ENCODE results near the gene C12orf42. TPM values are rescaled to one million over a fixed set of nuclear protein-coding genes. Genes with fewer than 3 reads are reported as not detected.

Gene C12orf42
- 1.6 TPM for total RNA-seq
- 0.94 TPM for polyA plus RNA-seq
- long read RNA-seq, donor 1 = 0 reads
- long read RNA-seq, donor 2 = 0 reads
- long read RNA-seq, donor 3 = 0 reads
- long read RNA-seq, donor 4 = 0 reads
- long read RNA-seq, donor 5 = 0 reads
- long read RNA-seq, donor 6 = 0 reads
- long read RNA-seq, donor 7 = 0 reads
- long read RNA-seq, donor 8 = 0 reads
- long read RNA-seq, donor 9 = 0 reads
- long read RNA-seq, donor 10 = 0 reads

DNA sequence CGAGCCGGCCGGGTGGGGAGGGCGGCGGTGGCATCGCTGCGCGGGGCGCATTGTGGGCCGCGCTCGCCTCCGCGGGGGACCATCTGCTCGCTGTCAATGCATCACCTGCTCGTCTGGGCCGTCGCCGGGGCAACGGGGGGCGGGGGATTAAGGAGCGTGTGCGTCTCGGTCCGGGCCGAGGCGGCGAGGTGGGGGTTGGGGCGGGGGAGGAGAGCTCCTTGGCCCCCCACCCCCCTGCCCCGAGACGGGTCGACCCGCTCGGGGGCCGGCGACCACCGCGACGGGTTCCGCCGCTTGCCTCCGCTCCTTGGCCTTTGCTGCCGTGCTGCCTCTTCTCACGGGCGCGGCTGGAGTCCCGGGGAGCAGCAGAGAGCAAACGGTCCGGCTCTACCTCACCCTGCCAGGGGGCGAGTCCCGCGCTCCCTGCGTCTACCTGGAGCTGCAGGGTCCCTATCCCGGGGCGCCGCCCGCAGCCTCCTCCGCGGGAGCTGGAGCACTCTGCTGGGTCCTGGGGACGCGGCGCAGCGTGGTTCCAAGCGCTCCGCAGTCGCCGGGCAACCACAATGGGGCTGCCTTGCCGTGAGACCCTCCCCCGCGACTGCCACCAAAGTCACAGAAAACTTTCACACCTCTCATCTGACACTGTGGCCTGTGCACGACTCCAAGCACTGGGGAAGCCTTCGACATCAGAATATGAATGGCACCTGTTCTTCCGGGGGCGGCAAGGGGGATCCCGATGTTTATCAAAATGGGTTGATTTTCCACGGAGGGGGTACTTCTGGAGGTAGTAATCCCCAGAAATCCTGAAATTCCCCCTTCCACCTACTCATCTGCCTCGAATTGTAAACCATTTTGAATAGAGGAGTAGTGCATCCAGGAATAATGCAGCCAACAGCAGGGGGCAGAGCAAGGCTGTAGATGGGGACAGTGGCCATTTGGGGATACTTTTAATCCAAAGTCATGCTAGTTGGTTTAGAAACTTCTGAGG lies at the start of gene C12orf42:
Gene C12orf42, minus strand, starts transcription at position 500 of the 988 bp plus-strand sequence. CDS start 17,542 bp downstream, outside the sequence.
- peaks cover 0 to 13% of the 10 kb centered on the region in 2 donors for H3K27me3 ChIP-seq (ENCODE audit: control insufficient read depth in 2 of 2, insufficient read depth in 1 of 2, low read length in 1 of 2)
- H3K27ac ChIP-seq (ENCODE audit: low read depth in 1 of 2, low read length in 1 of 2) = peak within 1 kb of the TSS; percentile 86 to 97

DNA sequence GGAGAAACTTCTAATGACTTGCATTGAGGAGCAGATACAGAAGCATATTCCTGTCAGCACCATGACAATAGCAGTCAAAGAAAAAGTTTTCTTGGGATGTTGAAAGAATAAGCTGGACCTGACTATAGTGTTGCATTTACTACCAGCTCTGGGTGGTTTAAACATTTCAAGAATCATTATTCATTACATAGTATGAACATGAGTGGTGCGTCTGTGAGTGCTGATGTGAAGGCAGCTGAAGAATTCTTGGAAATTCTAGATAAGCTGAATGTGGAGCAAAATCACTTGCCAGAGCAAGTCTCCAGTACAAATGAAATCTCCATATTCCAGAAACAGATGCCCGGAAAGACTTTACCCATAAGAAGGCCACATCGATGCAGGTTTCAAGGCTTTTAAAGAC lies 46.3 kb upstream of the C12orf42 start:
- Histone ChIP-seq H3K27me3 (ENCODE audit: control insufficient read depth in 2 of 2, insufficient read depth in 1 of 2, low read length in 1 of 2) (no peaks in the 10 kb centered on the region), H3K9me3 (ENCODE audit: control insufficient read depth in 2 of 2, insufficient read depth in 1 of 2, low read length in 1 of 2) (no peaks in the 10 kb centered on the region), H3K4me3 (ENCODE audit: low read length in 2 of 2) (no peak overlapping the region), H3K27ac (ENCODE audit: low read depth in 1 of 2, low read length in 1 of 2) (no peak overlapping the region), H3K4me1 (ENCODE audit: control insufficient read depth in 2 of 2, insufficient read depth in 2 of 2, low read length in 2 of 2) (no peaks in the 10 kb centered on the region), H3K36me3 (ENCODE audit: control insufficient read depth in 2 of 2, insufficient read depth in 2 of 2, low read length in 1 of 2) (no peaks in the 10 kb centered on the region)
- 97% methylated on average over 3 of the region's 3 CpGs for WGBS
- DNase-seq (ENCODE audit: low read depth in 6 of 9, low spot score in 9 of 9) = no peak

More for the DNA sequence above, at the start of gene C12orf42:
- H3K4me1 ChIP-seq (ENCODE audit: control insufficient read depth in 2 of 2, insufficient read depth in 2 of 2, low read length in 2 of 2) = peaks cover 22 to 29% of the 10 kb centered on the region in 2 donors
- peak in 8 of 9 donors; percentile 40 to 90 (median 76) for DNase-seq (ENCODE audit: low read depth in 6 of 9, low spot score in 9 of 9)
- H3K4me3 ChIP-seq (ENCODE audit: low read length in 2 of 2) = peak within 1 kb of the TSS; percentile 41 to 60
- peaks cover 0 to 4% of the 10 kb centered on the region in 2 donors for H3K9me3 ChIP-seq (ENCODE audit: control insufficient read depth in 2 of 2, insufficient read depth in 1 of 2, low read length in 1 of 2)
- H3K36me3 ChIP-seq (ENCODE audit: control insufficient read depth in 2 of 2, insufficient read depth in 2 of 2, low read length in 1 of 2) = no peaks in the 10 kb centered on the region
- WGBS = 1% methylated on average over 74 of the region's 77 CpGs

DNA sequence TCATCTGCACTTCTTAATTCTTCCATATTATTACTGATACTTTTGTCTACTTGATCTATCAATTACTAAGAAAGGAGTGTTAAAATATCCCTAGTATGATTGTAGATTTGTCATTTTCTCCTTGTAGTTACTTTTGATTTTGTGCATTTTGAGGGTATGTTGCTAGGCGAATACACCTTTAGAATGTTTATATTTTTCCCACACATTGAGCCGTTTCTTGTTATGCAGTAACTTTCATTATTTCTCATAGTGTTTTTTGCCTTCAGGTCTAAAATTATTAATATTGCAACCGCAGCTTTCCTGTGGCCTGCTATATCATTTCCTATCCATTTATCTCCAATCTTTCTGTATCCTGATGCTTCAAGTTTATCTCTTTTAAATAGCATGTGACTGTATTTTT lies 44.6 kb upstream of the C12orf42 start:
- H3K4me1 ChIP-seq (ENCODE audit: control insufficient read depth in 2 of 2, insufficient read depth in 2 of 2, low read length in 2 of 2) = no peaks in the 10 kb centered on the region
- no peaks in the 10 kb centered on the region for H3K27me3 ChIP-seq (ENCODE audit: control insufficient read depth in 2 of 2, insufficient read depth in 1 of 2, low read length in 1 of 2)
- H3K9me3 ChIP-seq (ENCODE audit: control insufficient read depth in 2 of 2, insufficient read depth in 1 of 2, low read length in 1 of 2) = no peaks in the 10 kb centered on the region
- DNase-seq (ENCODE audit: low read depth in 6 of 9, low spot score in 9 of 9) = no peak
- no peak overlapping the region for H3K4me3 ChIP-seq (ENCODE audit: low read length in 2 of 2)
- 22% methylated on average over 3 of the region's 3 CpGs for WGBS
- no peaks in the 10 kb centered on the region for H3K36me3 ChIP-seq (ENCODE audit: control insufficient read depth in 2 of 2, insufficient read depth in 2 of 2, low read length in 1 of 2)
- no peak overlapping the region for H3K27ac ChIP-seq (ENCODE audit: low read depth in 1 of 2, low read length in 1 of 2)

DNA sequence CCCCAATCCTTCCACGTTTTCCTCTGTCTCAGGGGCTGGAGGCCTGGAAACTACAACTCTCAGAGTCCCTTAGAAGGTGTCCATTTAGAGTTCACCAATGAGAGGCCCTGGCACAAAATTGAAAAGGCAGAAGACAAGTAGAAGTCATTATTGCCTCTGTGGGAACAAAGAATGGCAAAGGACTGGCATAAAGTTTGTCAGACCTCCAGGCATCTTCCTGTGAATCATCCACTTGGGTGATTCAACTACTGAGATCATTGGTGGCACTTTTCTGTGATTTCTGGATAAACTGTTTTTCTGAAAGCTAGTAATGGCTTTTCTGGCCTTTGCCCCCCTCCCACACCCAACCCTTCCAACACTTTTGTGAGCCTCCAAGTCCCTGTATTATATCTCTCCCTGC lies 42.6 kb upstream of the C12orf42 start:
- Histone ChIP-seq H3K36me3 (ENCODE audit: control insufficient read depth in 2 of 2, insufficient read depth in 2 of 2, low read length in 1 of 2) (no peaks in the 10 kb centered on the region), H3K4me3 (ENCODE audit: low read length in 2 of 2) (no peak overlapping the region), H3K27me3 (ENCODE audit: control insufficient read depth in 2 of 2, insufficient read depth in 1 of 2, low read length in 1 of 2) (no peaks in the 10 kb centered on the region), H3K9me3 (ENCODE audit: control insufficient read depth in 2 of 2, insufficient read depth in 1 of 2, low read length in 1 of 2) (no peaks in the 10 kb centered on the region), H3K4me1 (ENCODE audit: control insufficient read depth in 2 of 2, insufficient read depth in 2 of 2, low read length in 2 of 2) (no peaks in the 10 kb centered on the region), H3K27ac (ENCODE audit: low read depth in 1 of 2, low read length in 1 of 2) (no peak overlapping the region)
- 77% methylated on average over 1 of the region's 1 CpG for WGBS
- DNase-seq (ENCODE audit: low read depth in 6 of 9, low spot score in 9 of 9) = no peak

DNA sequence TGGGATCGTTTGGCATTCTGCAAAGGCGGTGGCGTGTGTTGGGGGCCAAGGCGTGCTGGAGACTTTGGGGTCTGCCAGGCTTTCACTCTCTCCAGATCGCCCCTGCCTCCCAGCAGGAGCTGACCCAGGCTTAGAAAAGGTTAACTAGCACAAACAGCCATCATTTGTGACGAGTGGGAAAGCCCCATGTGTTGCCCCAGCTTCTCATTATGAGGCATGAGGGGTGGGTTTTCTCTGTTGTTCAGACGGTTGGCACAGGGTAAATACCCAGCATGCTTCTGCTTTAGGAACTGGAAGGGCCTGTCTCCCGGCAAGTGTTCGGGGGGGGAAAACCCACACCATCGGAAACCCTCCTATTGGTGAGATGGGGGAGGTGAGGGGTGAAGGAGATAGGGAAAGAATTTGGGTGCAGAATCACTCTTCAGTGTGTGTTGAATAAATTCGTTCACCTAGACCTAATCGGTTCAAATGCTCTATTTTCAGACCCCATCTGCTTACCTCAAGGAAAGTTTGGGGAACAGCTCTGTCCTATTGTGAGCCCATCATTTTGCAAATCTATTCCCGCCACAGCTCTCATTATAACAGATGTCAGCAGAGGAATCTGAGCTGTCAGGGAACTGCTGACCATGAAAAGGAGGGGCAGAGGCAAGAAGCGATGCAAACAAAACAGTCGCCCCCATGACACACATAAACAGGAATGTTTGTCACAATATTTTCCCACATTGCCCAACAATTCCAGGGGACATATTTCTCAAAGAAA lies 34.7 kb upstream of the C12orf42 start:
- H3K36me3 ChIP-seq (ENCODE audit: control insufficient read depth in 2 of 2, insufficient read depth in 2 of 2, low read length in 1 of 2) = no peaks in the 10 kb centered on the region
- H3K9me3 ChIP-seq (ENCODE audit: control insufficient read depth in 2 of 2, insufficient read depth in 1 of 2, low read length in 1 of 2) = no peaks in the 10 kb centered on the region
- H3K27ac ChIP-seq (ENCODE audit: low read depth in 1 of 2, low read length in 1 of 2) = no peak overlapping the region
- H3K4me3 ChIP-seq (ENCODE audit: low read length in 2 of 2) = no peak overlapping the region
- H3K27me3 ChIP-seq (ENCODE audit: control insufficient read depth in 2 of 2, insufficient read depth in 1 of 2, low read length in 1 of 2) = no peaks in the 10 kb centered on the region
- no peak for DNase-seq (ENCODE audit: low read depth in 6 of 9, low spot score in 9 of 9)
- H3K4me1 ChIP-seq (ENCODE audit: control insufficient read depth in 2 of 2, insufficient read depth in 2 of 2, low read length in 2 of 2) = peaks cover 0 to 3% of the 10 kb centered on the region in 2 donors
- WGBS = 79% methylated on average over 15 of the region's 15 CpGs

DNA sequence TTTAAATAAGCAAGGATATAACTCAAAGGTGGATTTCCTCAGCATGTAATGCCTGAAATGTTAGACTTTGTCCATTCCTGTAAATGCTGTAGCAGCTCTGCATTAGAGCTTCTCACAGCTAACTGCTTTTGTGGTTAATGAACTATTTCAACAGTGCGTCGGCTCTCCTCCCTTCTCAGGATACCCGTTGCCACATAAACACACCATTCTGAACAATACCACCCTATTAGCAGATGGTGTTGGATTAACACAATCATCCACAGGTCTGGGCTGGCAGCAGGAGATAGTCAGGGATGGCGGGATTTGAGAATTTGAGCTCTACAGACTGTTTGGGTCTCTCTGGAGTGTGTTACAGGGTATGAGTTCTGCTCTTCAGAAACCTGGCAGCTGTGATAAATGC lies 33.5 kb upstream of the C12orf42 start:
- H3K27me3 ChIP-seq (ENCODE audit: control insufficient read depth in 2 of 2, insufficient read depth in 1 of 2, low read length in 1 of 2) = no peaks in the 10 kb centered on the region

DNA sequence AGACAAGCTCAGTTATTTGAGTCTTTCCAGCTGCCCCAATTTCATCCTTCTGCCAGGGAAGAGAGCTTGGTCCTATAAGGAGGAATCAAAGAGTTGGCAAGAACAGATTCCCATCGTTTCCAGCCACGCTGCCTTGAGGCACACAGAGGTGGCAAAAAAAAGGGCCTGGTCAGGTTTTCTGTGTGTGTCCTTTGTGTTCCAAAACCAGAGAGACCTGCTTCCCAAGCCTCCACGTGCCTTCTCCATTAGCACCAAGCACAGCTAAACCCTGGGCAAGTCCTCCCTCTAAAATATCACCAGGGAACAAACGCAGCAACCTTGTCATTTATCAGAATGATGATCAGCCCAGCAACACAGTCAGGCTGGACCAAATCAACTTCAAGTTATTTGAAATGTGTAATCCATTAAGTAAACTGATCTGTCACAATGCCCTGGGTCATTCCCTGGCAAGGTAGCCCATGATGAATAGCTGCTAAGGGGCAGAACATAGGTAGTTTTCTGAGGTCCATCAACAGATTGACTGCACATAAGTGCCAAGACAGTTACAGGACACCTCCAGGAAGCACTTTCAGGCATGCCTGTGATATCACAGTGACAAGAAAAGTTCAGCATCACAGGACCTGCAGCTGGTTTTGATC lies 28.6 kb upstream of the C12orf42 start:
- Histone ChIP-seq H3K27me3 (ENCODE audit: control insufficient read depth in 2 of 2, insufficient read depth in 1 of 2, low read length in 1 of 2) (no peaks in the 10 kb centered on the region), H3K4me3 (ENCODE audit: low read length in 2 of 2) (no peak overlapping the region), H3K27ac (ENCODE audit: low read depth in 1 of 2, low read length in 1 of 2) (no peak overlapping the region), H3K9me3 (ENCODE audit: control insufficient read depth in 2 of 2, insufficient read depth in 1 of 2, low read length in 1 of 2) (no peaks in the 10 kb centered on the region), H3K4me1 (ENCODE audit: control insufficient read depth in 2 of 2, insufficient read depth in 2 of 2, low read length in 2 of 2) (no peaks in the 10 kb centered on the region), H3K36me3 (ENCODE audit: control insufficient read depth in 2 of 2, insufficient read depth in 2 of 2, low read length in 1 of 2) (no peaks in the 10 kb centered on the region)
- 91% methylated on average over 4 of the region's 4 CpGs for WGBS
- no peak for DNase-seq (ENCODE audit: low read depth in 6 of 9, low spot score in 9 of 9)

More for the DNA sequence above, 33.5 kb upstream of the C12orf42 start:
- no peak for DNase-seq (ENCODE audit: low read depth in 6 of 9, low spot score in 9 of 9)
- Histone ChIP-seq H3K27ac (ENCODE audit: low read depth in 1 of 2, low read length in 1 of 2) (no peak overlapping the region), H3K9me3 (ENCODE audit: control insufficient read depth in 2 of 2, insufficient read depth in 1 of 2, low read length in 1 of 2) (no peaks in the 10 kb centered on the region), H3K4me3 (ENCODE audit: low read length in 2 of 2) (no peak overlapping the region), H3K36me3 (ENCODE audit: control insufficient read depth in 2 of 2, insufficient read depth in 2 of 2, low read length in 1 of 2) (no peaks in the 10 kb centered on the region), H3K4me1 (ENCODE audit: control insufficient read depth in 2 of 2, insufficient read depth in 2 of 2, low read length in 2 of 2) (peaks cover 0 to 3% of the 10 kb centered on the region in 2 donors)
- WGBS = 76% methylated on average over 4 of the region's 4 CpGs

DNA sequence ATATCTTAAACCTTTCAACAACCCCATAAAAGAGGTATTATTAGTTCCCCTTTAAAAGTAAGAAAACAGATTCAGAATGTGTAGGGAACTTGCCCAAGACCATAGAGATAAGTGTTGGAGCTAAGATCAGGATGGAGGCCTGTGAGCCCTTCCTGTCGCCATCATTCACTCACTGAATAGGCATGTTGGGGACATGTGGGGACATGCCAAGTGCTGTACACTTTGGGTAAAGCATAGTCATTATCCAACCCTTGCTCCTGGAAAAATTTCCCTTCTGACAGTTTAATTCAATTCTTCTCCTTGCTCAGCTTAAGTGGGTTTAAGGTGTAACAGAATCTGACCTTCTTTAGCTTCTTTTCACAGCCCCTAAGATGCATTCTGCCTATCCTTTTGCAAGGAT lies 28.0 kb upstream of the C12orf42 start:
- Histone ChIP-seq H3K27ac (ENCODE audit: low read depth in 1 of 2, low read length in 1 of 2) (no peak overlapping the region), H3K9me3 (ENCODE audit: control insufficient read depth in 2 of 2, insufficient read depth in 1 of 2, low read length in 1 of 2) (no peaks in the 10 kb centered on the region), H3K4me1 (ENCODE audit: control insufficient read depth in 2 of 2, insufficient read depth in 2 of 2, low read length in 2 of 2) (no peaks in the 10 kb centered on the region), H3K36me3 (ENCODE audit: control insufficient read depth in 2 of 2, insufficient read depth in 2 of 2, low read length in 1 of 2) (no peaks in the 10 kb centered on the region), H3K27me3 (ENCODE audit: control insufficient read depth in 2 of 2, insufficient read depth in 1 of 2, low read length in 1 of 2) (no peaks in the 10 kb centered on the region), H3K4me3 (ENCODE audit: low read length in 2 of 2) (no peak overlapping the region)
- 92% methylated on average over 1 of the region's 1 CpG for WGBS
- DNase-seq (ENCODE audit: low read depth in 6 of 9, low spot score in 9 of 9) = no peak
